Measurements from ENCODE around the gene BTNL9.

- TF ChIP-seq REST (IDR thresholded peaks at IDR 0.05; ENCODE audit: borderline replicate concordance) (no peak), CTCF (IDR thresholded peaks at IDR 0.05; ENCODE audit: poor library complexity, severe bottlenecking) (no peak), EP300 (conservative IDR thresholded peaks at IDR 0.05; ENCODE audit: poor library complexity, severe bottlenecking) (no peak), RAD21 (conservative IDR thresholded peaks at IDR 0.05) (no peak), POLR2AphosphoS5 (IDR thresholded peaks at IDR 0.05) (no peak), EZH2 (IDR thresholded peaks at IDR 0.05; ENCODE audit: borderline replicate concordance, insufficient read depth, low read length, poor library complexity, severe bottlenecking) (no peak), SMC3 (conservative IDR thresholded peaks at IDR 0.05; ENCODE audit: poor library complexity) (no peak)
These were observed 22.6 kb downstream of the BTNL9 start for GRCh38 chr5:181062631-181063030.

Data from neural cell (in vitro differentiated cells).